K562 (cell line): ENCODE results near the gene IL18RAP. TPM values are rescaled to one million over a fixed set of nuclear protein-coding genes. Genes with fewer than 3 reads are reported as not detected.
A peak's percentile ranks its signal among the peaks of the same experiment; 100 is the strongest.

Experiments
- CREB1 ChIP-seq, 2 experiments: sonication (generic) in 1 of 2; formaldehyde crosslinking in 1 of 2; IDR thresholded peaks; 2 replicates each; pipeline versions ENCODE4 v1.6.1 to v1.8.0; 2012 to 2022; ENCODE audit warnings: inconsistent platforms in 1 of 2, mild to moderate bottlenecking in 1 of 2, missing genetic modification reagents in 1 of 2, moderate library complexity in 1 of 2
- E2F5 ChIP-seq: sonication (generic); formaldehyde crosslinking; IDR thresholded peaks from 2 replicates; pipeline ENCODE4 v1.8.0; 2022; ENCODE audit warnings: mild to moderate bottlenecking, missing genetic modification reagents
- ELK3 ChIP-seq: fragments of 450-650 bp; formaldehyde crosslinking; IDR thresholded peaks from 2 replicates; pipeline ENCODE4 v1.4.0; 2020; ENCODE audit warnings: mild to moderate bottlenecking
- IRF2 ChIP-seq: sonication (generic); formaldehyde crosslinking; IDR thresholded peaks from 2 replicates; pipeline ENCODE4 v1.8.1; 2022; ENCODE audit warnings: mild to moderate bottlenecking, missing genetic modification reagents
- KDM4B ChIP-seq, 2 experiments: fragments of 450-650 bp in 1 of 2; sonication (generic) in 1 of 2; IDR thresholded peaks; 2 replicates each; pipeline ENCODE4 v1.6.1; 2016 to 2017; ENCODE audit warnings: borderline replicate concordance in 2 of 2, antibody characterized with exemption in 1 of 2, low read depth in 1 of 2, mild to moderate bottlenecking in 1 of 2
- MCM2 ChIP-seq: fragments of 450-650 bp; IDR thresholded peaks from 2 replicates; pipeline ENCODE4 v1.6.1; 2017; ENCODE audit warnings: low read depth, mild to moderate bottlenecking
- MLX ChIP-seq, 2 experiments: fragments of 450-650 bp in 1 of 2; sonication (generic) in 1 of 2; formaldehyde crosslinking; conservative IDR thresholded peaks; 2 replicates each; pipeline versions ENCODE4 v1.4.0 to v1.8.1; 2020 to 2022; ENCODE audit warnings: mild to moderate bottlenecking in 1 of 2, missing genetic modification reagents in 1 of 2
- NBN ChIP-seq: fragments of 450-650 bp; IDR thresholded peaks from 2 replicates; pipeline ENCODE4 v1.6.1; 2016; ENCODE audit warnings: low read depth, mild to moderate bottlenecking
- NCOA6 ChIP-seq: fragments of 450-650 bp; IDR thresholded peaks from 2 replicates; pipeline ENCODE4 v1.6.1; 2017; ENCODE audit warnings: mild to moderate bottlenecking
- NFIX ChIP-seq: fragments of 250-450 bp; sonication (Bioruptor Pico); IDR thresholded peaks from 2 replicates; pipeline ENCODE4 v1.4.0; 2020; ENCODE audit warnings: low read depth, mild to moderate bottlenecking, moderate library complexity
- NFXL1 ChIP-seq: fragments of 450-650 bp; formaldehyde crosslinking; IDR thresholded peaks from 2 replicates; pipeline ENCODE4 v1.4.0; 2021; ENCODE audit warnings: mild to moderate bottlenecking
- POLR2H ChIP-seq: IDR thresholded peaks from 2 replicates; pipeline ENCODE4 v1.6.1; 2016; ENCODE audit warnings: missing genetic modification characterization, low read depth, mild to moderate bottlenecking, control low read depth, missing compliant biosample characterization, moderate library complexity
- POU5F1 ChIP-seq: fragments of 150-350 bp; IDR thresholded peaks from 2 replicates; pipeline ENCODE4 v1.6.1; 2014; ENCODE audit warnings: borderline replicate concordance, low read length, low read depth, mild to moderate bottlenecking; ENCODE audit not compliant: partially characterized antibody
- PRPF4 ChIP-seq: fragments of 200-400 bp; formaldehyde crosslinking; IDR thresholded peaks from one replicate; pipeline ENCODE4 v1.6.1; 2017; ENCODE audit warnings: low read length, low read depth, mild to moderate bottlenecking; ENCODE audit not compliant: insufficient read depth, poor library complexity, severe bottlenecking
- PURB ChIP-seq: sonication (generic); formaldehyde crosslinking; IDR thresholded peaks from 2 replicates; pipeline ENCODE4 v1.9.0; 2021; ENCODE audit warnings: low read depth, mild to moderate bottlenecking, missing genetic modification reagents
- RBM39 ChIP-seq: fragments of 200-400 bp; formaldehyde crosslinking; optimal IDR thresholded peaks from 2 replicates; pipeline ENCODE3; 2018; ENCODE audit warnings: low read depth, low read length
- TAF9B ChIP-seq: fragments of 450-650 bp; IDR thresholded peaks from 2 replicates; pipeline ENCODE4 v1.6.1; 2018; ENCODE audit warnings: mild to moderate bottlenecking; ENCODE audit not compliant: partially characterized antibody
- THRAP3 ChIP-seq: fragments of 450-650 bp; IDR thresholded peaks from 2 replicates; pipeline ENCODE4 v1.6.1; 2016; ENCODE audit warnings: mild to moderate bottlenecking, inconsistent platforms, borderline replicate concordance
- ZBTB33 ChIP-seq: sonication (generic); formaldehyde crosslinking; IDR thresholded peaks from 2 replicates; pipeline ENCODE4 v1.8.1; 2023; ENCODE audit warnings: mild to moderate bottlenecking, missing genetic modification reagents
- ZFX ChIP-seq: sonication (generic); formaldehyde crosslinking; IDR thresholded peaks from 2 replicates; pipeline ENCODE4 v1.8.0; 2022; ENCODE audit warnings: mild to moderate bottlenecking, missing genetic modification reagents, moderate library complexity
- ZNF224 ChIP-seq: sonication (generic); formaldehyde crosslinking; IDR thresholded peaks from 2 replicates; pipeline ENCODE4 v1.8.0; 2022; ENCODE audit warnings: mild to moderate bottlenecking, missing genetic modification reagents
- ZNF354B ChIP-seq: fragments of 250-450 bp; sonication (Bioruptor Pico); IDR thresholded peaks from 2 replicates; pipeline ENCODE4 v1.4.0; 2020
- ZNF699 ChIP-seq: fragments of 250-450 bp; sonication (Bioruptor Pico); IDR thresholded peaks from 2 replicates; pipeline ENCODE4 v1.8.0; 2021; ENCODE audit warnings: mild to moderate bottlenecking, moderate library complexity; ENCODE audit not compliant: insufficient replicate concordance
- ZNF766 ChIP-seq: fragments of 200-800 bp; sonication (Bioruptor generic); conservative IDR thresholded peaks from 2 replicates; pipeline ENCODE4 v1.6.1; 2016; ENCODE audit warnings: missing genetic modification characterization, missing compliant biosample characterization
- polyA plus RNA-seq, 8 experiments: library from polyadenylated mRNA; depleted of rRNA in 4 of 8; stranded (reverse) in 5 of 8; unstranded in 3 of 8; fragments of >200 nt; fragmentation: Nextera tagmentation in 2 of 8; fragmentation: Illumina TruSeq in 1 of 8; extraction: Ambion mirVana in 2 of 8; extraction: Trizol in 1 of 8; gene quantifications; 2 replicates each; pipeline versions ENCODE4 v1.2.1 to v1.2.3, GENCODE V29; 2011 to 2014; ENCODE audit warnings: inconsistent platforms in 1 of 8, missing spikeins in 1 of 8
- total RNA-seq, 7 experiments: library from RNA; depleted of rRNA in 6 of 7; stranded (reverse); fragments of >200 nt in 6 of 7; fragmentation: Illumina TruSeq in 2 of 7; extraction: Trizol in 2 of 7; gene quantifications; 2 replicates each; pipeline versions ENCODE4 v1.2.1 to v1.2.3, GENCODE V29; 2011 to 2021; ENCODE audit warnings: low replicate concordance in 1 of 7

Gene IL18RAP
- total and polyA plus RNA-seq, 9 of the 15 experiments (the other 6 are each of a cell fraction or from before 2014, with no cell fraction given) = 1.1 to 20.5 (median 5.8) TPM

- TF ChIP-seq ZNF699 = no peak
- TF ChIP-seq MLX (CRISPR knock-in tag; conservative IDR thresholded peaks at IDR 0.05) = no peak
- TF ChIP-seq ZNF354B = no peak
- no peak for TF ChIP-seq CREB1 (IDR thresholded peaks at IDR 0.05)
- no peak for TF ChIP-seq CREB1 (CRISPR knock-in tag; IDR thresholded peaks at IDR 0.05)
- no peak for TF ChIP-seq PURB (CRISPR knock-in tag)
- no peak for TF ChIP-seq PRPF4
- no peak for TF ChIP-seq POU5F1
- TF ChIP-seq NFIX (CRISPR knock-in tag) = no peak
- no peak for TF ChIP-seq ZBTB33 (CRISPR knock-in tag)
- no peak for TF ChIP-seq KDM4B (IDR thresholded peaks at IDR 0.05; ENCODE audit: borderline replicate concordance in 2 of 2, low read depth in 1 of 2)
- TF ChIP-seq NFXL1 (CRISPR knock-in tag) = no peak
- TF ChIP-seq NBN = peak; percentile 68; the same call in 1 of the 2 replicates
- no peak for TF ChIP-seq POLR2H (tag)
- TF ChIP-seq ZNF766 (CRISPR knock-in tag) = peak; percentile 67; the same call in 1 of the 2 replicates
- no peak for TF ChIP-seq RBM39
- TF ChIP-seq ZNF224 (CRISPR knock-in tag) = no peak
- TF ChIP-seq MCM2 = no peak
- TF ChIP-seq ZFX (CRISPR knock-in tag) = no peak
- no peak for TF ChIP-seq ELK3
- no peak for TF ChIP-seq TAF9B
- TF ChIP-seq IRF2 (CRISPR knock-in tag) = no peak
- no peak for TF ChIP-seq E2F5 (CRISPR knock-in tag)
- no peak for TF ChIP-seq THRAP3
- TF ChIP-seq NCOA6 = no peak
These were observed 835 bp upstream of the IL18RAP start (continued) for GRCh38 chr2:102421890-102422759.
